K562 (cell line): Measurements from ENCODE around the gene PCDHGB1. TPM values are rescaled to one million over a fixed set of nuclear protein-coding genes. Genes with fewer than 3 reads are reported as not detected.

Source experiments
- ATAC-seq: fragments of 200-7000 bp; cut with Tn5 transposase; 3 replicates; pipeline ENCODE4 v1.9.1; 2020; ENCODE audit warnings: moderate library complexity
- BruUV-seq: library from RNA; stranded (reverse); fragments of 400-500 nt; replicated peaks from 2 replicates; lab custom pipeline; 2021; lab: Mats Ljungman, UMichigan
- CTCF ChIA-PET: fragments of 300-600 bp; formaldehyde crosslinking; extraction: SDS; loops from one replicate; lab custom pipeline; 2021; ENCODE audit warnings: low intra/inter-chr PET ratio; lab: Yijun Ruan, JAX
- POLR2A ChIA-PET: fragments of 300-600, 350-650 bp; sonication (Branson Sonifier 250); formaldehyde crosslinking; extraction: SDS; loops from one replicate; lab custom pipeline; 2021; ENCODE audit warnings: antibody characterized with exemption, inconsistent platforms; lab: Yijun Ruan, JAX
- DNase-seq, 4 experiments: peaks; one replicate each; pipeline versions ENCODE4 v3.0.0 to v3.0.0-alpha.2; 2011 to 2018; ENCODE audit warnings: low spot score in 3 of 4, mixed read lengths in 3 of 4; ENCODE audit errors: extremely low read depth in 1 of 4
- FAIRE-seq: peaks from 2 replicates; lab custom pipeline; 2011; peaks lifted over from hg19 to GRCh38; lab: Jason Lieb, UNC
- H2AFZ ChIP-seq: 2 replicates; pipeline ENCODE4 v1.6.0; 2011; ENCODE audit warnings: low read depth, low read length, control low read depth, inconsistent platforms
- H3K27ac ChIP-seq: fragments of 200-600 bp; 3 replicates; pipeline ENCODE4 v1.8.0; 2011; ENCODE audit warnings: low read depth, mild to moderate bottlenecking, control low read depth, inconsistent platforms, low read length, moderate library complexity, mixed read lengths; ENCODE audit errors: extremely low read depth
- H3K27me3 ChIP-seq, 2 experiments: fragments of 300-600 bp in 1 of 2; 2 replicates in 1 of 2; 3 replicates in 1 of 2; pipeline versions ENCODE4 v1.6.0 to v1.8.0; 2011; ENCODE audit warnings: inconsistent platforms in 2 of 2, low read length in 2 of 2, mild to moderate bottlenecking in 1 of 2, mixed read lengths in 1 of 2, moderate library complexity in 1 of 2; ENCODE audit not compliant: control insufficient read depth in 2 of 2, insufficient read depth in 2 of 2
- H3K36me3 ChIP-seq: fragments of 300-600 bp; 3 replicates; pipeline ENCODE4 v1.8.0; 2011; ENCODE audit warnings: mild to moderate bottlenecking, low read length, inconsistent platforms; ENCODE audit not compliant: control insufficient read depth, insufficient read depth
- H3K4me1 ChIP-seq, 2 experiments: fragments of 200-600 bp in 1 of 2; replicated peaks in 1 of 2; 2 replicates in 1 of 2; 3 replicates in 1 of 2; pipeline versions ENCODE4 v1.5.1 to v1.8.0; 2011; ENCODE audit warnings: inconsistent platforms in 2 of 2, low read length in 2 of 2, mild to moderate bottlenecking in 1 of 2, mixed read lengths in 1 of 2, moderate library complexity in 1 of 2; ENCODE audit not compliant: control insufficient read depth in 2 of 2, insufficient read depth in 2 of 2
- H3K4me2 ChIP-seq: 2 replicates; pipeline ENCODE4 v1.6.1; 2011; ENCODE audit warnings: low read length, control low read depth, inconsistent platforms, mixed read lengths; ENCODE audit not compliant: insufficient read depth
- H3K4me3 ChIP-seq: fragments of 200-600 bp; sonication (generic), shearing (Covaris generic); 2 replicates; pipeline ENCODE4 v1.5.1; 2016; ENCODE audit warnings: control low read depth, inconsistent platforms
- H3K79me2 ChIP-seq: fragments of 200-600 bp; 3 replicates; pipeline ENCODE4 v1.8.0; 2011; ENCODE audit warnings: low read length, inconsistent platforms; ENCODE audit not compliant: control insufficient read depth, insufficient read depth
- H3K9ac ChIP-seq, 2 experiments: 2 replicates each; pipeline versions ENCODE4 v1.6.0 to v1.6.1; 2011; ENCODE audit warnings: low read depth in 2 of 2, low read length in 2 of 2, control low read depth in 1 of 2, inconsistent platforms in 1 of 2, mild to moderate bottlenecking in 1 of 2, mixed read lengths in 1 of 2; ENCODE audit not compliant: insufficient read depth in 1 of 2
- H3K9me1 ChIP-seq: one replicate; pipeline ENCODE4 v1.6.0; 2011; ENCODE audit warnings: inconsistent platforms, mild to moderate bottlenecking, low read length, moderate library complexity; ENCODE audit not compliant: control insufficient read depth, insufficient read depth
- H3K9me3 ChIP-seq: replicated peaks from 2 replicates; pipeline ENCODE4 v1.5.1; 2011; ENCODE audit warnings: low read depth, low read length, inconsistent platforms; ENCODE audit not compliant: control insufficient read depth, insufficient read depth
- H4K20me1 ChIP-seq: replicated peaks from 2 replicates; pipeline ENCODE4 v1.6.1; 2011; ENCODE audit warnings: low read length, inconsistent platforms, mixed read lengths; ENCODE audit not compliant: control insufficient read depth, insufficient read depth
- CBX1 ChIP-seq: sonication (generic); IDR thresholded peaks from 2 replicates; pipeline ENCODE4 v1.6.1; 2016; ENCODE audit warnings: antibody characterized with exemption, low read depth, mild to moderate bottlenecking
- FOXP1 ChIP-seq: sonication (generic); formaldehyde crosslinking; IDR thresholded peaks from 2 replicates; pipeline ENCODE4 v1.8.0; 2022; ENCODE audit warnings: mild to moderate bottlenecking, missing genetic modification reagents
- GABPB2 ChIP-seq: fragments of 250-450 bp; sonication (Bioruptor Pico); conservative IDR thresholded peaks from 2 replicates; pipeline ENCODE4 v1.5.1; 2021; ENCODE audit warnings: mild to moderate bottlenecking
- GMEB1 ChIP-seq: fragments of 250-450 bp; sonication (Bioruptor Pico); IDR thresholded peaks from 2 replicates; pipeline ENCODE4 v1.4.0; 2020; ENCODE audit warnings: mild to moderate bottlenecking
- RBM15 ChIP-seq: fragments of 200-400 bp; formaldehyde crosslinking; IDR thresholded peaks from 2 replicates; pipeline ENCODE4 v1.6.1; 2018; ENCODE audit warnings: mild to moderate bottlenecking, low read length, moderate library complexity; ENCODE audit not compliant: insufficient read depth
- SIX5 ChIP-seq, 2 experiments: IDR thresholded peaks; 2 replicates each; pipeline ENCODE4 v1.6.1; 2011; ENCODE audit warnings: low read length in 2 of 2, borderline replicate concordance in 1 of 2, low read depth in 1 of 2, mild to moderate bottlenecking in 1 of 2, moderate library complexity in 1 of 2; ENCODE audit not compliant: insufficient read depth in 1 of 2
- WGBS: fragments of 100-300 bp; shearing (Covaris generic); methylation state at CpG from one replicate; pipeline ENCODE4 v1.1.6; 2016; ENCODE audit warnings: low coverage, mixed read lengths; ENCODE audit not compliant: insufficient coverage; ENCODE audit errors: missing lambda C conversion rate; 5-methylcytosine and 5-hydroxymethylcytosine counted together
- in situ Hi-C: fragments of 300-500 bp; cut with MboI; formaldehyde crosslinking; loops from 4 replicates; pipeline ENCODE4 v1.15.0; 2018; ENCODE audit warnings: inconsistent platforms, mixed read lengths
- intact Hi-C: fragments of 100-400 bp; cut with micrococcal nuclease; formaldehyde crosslinking; loops from 2 replicates; pipeline ENCODE4 v1.14.2; 2022
- polyA plus RNA-seq, 8 experiments: library from polyadenylated mRNA; depleted of rRNA in 4 of 8; stranded (reverse) in 5 of 8; unstranded in 3 of 8; fragments of >200 nt; fragmentation: Nextera tagmentation in 2 of 8; fragmentation: Illumina TruSeq in 1 of 8; extraction: Ambion mirVana in 2 of 8; extraction: Trizol in 1 of 8; gene quantifications; 2 replicates each; pipeline versions ENCODE4 v1.2.1 to v1.2.3, GENCODE V29; 2011 to 2014; ENCODE audit warnings: inconsistent platforms in 1 of 8, missing spikeins in 1 of 8
- total RNA-seq, 7 experiments: library from RNA; depleted of rRNA in 6 of 7; stranded (reverse); fragments of >200 nt in 6 of 7; fragmentation: Illumina TruSeq in 2 of 7; extraction: Trizol in 2 of 7; gene quantifications; 2 replicates each; pipeline versions ENCODE4 v1.2.1 to v1.2.3, GENCODE V29; 2011 to 2021; ENCODE audit warnings: low replicate concordance in 1 of 7

The PCDHGB1 gene
- total and polyA plus RNA-seq, 9 of the 15 experiments (the other 6 are each of a cell fraction or from before 2014, with no cell fraction given), result 0.06 to 0.20 (median 0.07) TPM; not detected in 2

GRCh38 chr5:141320225-141321169 is 29.4 kb upstream of the PCDHGB1 start, which contains the start of gene TAF7 (continued):
- TF ChIP-seq GMEB1 (peak; percentile 87), CBX1 (peak; percentile 88)

GRCh38 chr5:141322261-141322660 is 27.6 kb upstream of the PCDHGB1 start:
- in situ Hi-C loops (no loop called here), intact Hi-C loops (loop anchor here (10.0 kb wide), 1 partner anchor 107 kb away; the partner anchor contains the start of gene PCDHB13)
- Histone ChIP-seq H3K79me2 (peaks cover 29% of the 10 kb centered on the region), H3K9ac (no peak overlapping the region), H3K36me3 (peaks cover 23% of the 10 kb centered on the region), H3K27ac (no peak overlapping the region), H3K9me3 (peaks cover 22% of the 10 kb centered on the region), H2AFZ (no peak overlapping the region), H4K20me1 (no peaks in the 10 kb centered on the region), H3K4me2 (no peak overlapping the region), H3K4me3 (no peak overlapping the region), H3K27me3 (no peaks in the 10 kb centered on the region; a peak in 1 of 5 replicates), H3K4me1 (peaks cover 0 to 9% of the 10 kb centered on the region in 2 experiments; a peak in 1 of 5 replicates), H3K9me1 (no peaks in the 10 kb centered on the region)
- CTCF ChIA-PET, result interaction anchor here (0.6 kb wide), 1 partner anchor 316 kb away, joined by 3 read pairs; no protein-coding TSS in a partner anchor
- ATAC-seq, result no peak
- POLR2A ChIA-PET, result no interaction called here
- no peak for DNase-seq
- no peak for FAIRE-seq
- WGBS, result 72% methylated on average over 3 of the region's 3 CpGs
- no TSS peak for BruUV-seq
- TF ChIP-seq RBM15 (no peak), SIX5 (IDR thresholded peaks at IDR 0.05; ENCODE audit: borderline replicate concordance in 1 of 2, insufficient read depth in 1 of 2, low read depth in 1 of 2, low read length in 2 of 2) (no peak), GABPB2 (CRISPR knock-in tag) (no peak), FOXP1 (CRISPR knock-in tag) (no peak)
